ENCODE results near the gene GIT1. TPM values are rescaled to one million over a fixed set of nuclear protein-coding genes. Genes with fewer than 3 reads are reported as not detected.

The GIT1 gene
- total RNA-seq, 1 donor from 2014 or later: 81.0 TPM

DNA sequence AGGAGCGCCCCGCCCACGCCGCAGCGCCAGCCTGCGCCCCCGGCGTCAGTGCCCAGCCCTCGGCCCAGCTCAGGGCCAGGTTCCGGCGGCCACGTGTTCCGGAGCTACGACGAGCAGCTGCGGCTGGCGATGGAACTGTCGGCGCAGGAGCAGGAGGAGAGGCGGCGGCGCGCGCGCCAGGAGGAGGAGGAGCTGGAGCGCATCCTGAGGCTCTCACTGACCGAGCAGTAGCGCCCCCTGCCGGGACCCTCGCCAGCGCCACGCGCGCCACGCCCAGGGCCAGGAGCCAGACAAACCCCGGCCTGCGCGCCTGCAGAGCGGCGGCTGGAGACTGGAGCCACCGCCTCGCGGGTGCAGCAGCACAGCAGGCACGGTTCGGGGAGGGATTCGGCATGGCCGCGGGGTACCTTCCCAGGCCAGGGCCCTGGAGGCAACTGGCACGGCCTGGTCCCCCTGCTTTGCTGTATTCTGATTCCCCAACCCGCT lies 23.9 kb upstream of the GIT1 start:
- no peak overlapping the region for H3K27ac Mint-ChIP-seq
- peaks cover 8% of the 10 kb centered on the region for H3K27me3 Mint-ChIP-seq (ENCODE audit: insufficient read depth)
- peak overlapping the region; percentile 40 for H3K4me3 Mint-ChIP-seq
- H3K9me3 Mint-ChIP-seq: no peaks in the 10 kb centered on the region
- peaks cover 35% of the 10 kb centered on the region for H3K4me1 Mint-ChIP-seq (ENCODE audit: low read depth)
- intact Hi-C loops (cut with micrococcal nuclease): loop anchor here (1.0 to 10.0 kb wide), 3 partner anchors 33 to 501 kb away; partner anchors contain the start of genes NSRP1 and TAOK1
- H3K36me3 Mint-ChIP-seq (ENCODE audit: low read depth): no peaks in the 10 kb centered on the region
- DNase-seq (ENCODE audit: low spot score): peak; percentile 91

DNA sequence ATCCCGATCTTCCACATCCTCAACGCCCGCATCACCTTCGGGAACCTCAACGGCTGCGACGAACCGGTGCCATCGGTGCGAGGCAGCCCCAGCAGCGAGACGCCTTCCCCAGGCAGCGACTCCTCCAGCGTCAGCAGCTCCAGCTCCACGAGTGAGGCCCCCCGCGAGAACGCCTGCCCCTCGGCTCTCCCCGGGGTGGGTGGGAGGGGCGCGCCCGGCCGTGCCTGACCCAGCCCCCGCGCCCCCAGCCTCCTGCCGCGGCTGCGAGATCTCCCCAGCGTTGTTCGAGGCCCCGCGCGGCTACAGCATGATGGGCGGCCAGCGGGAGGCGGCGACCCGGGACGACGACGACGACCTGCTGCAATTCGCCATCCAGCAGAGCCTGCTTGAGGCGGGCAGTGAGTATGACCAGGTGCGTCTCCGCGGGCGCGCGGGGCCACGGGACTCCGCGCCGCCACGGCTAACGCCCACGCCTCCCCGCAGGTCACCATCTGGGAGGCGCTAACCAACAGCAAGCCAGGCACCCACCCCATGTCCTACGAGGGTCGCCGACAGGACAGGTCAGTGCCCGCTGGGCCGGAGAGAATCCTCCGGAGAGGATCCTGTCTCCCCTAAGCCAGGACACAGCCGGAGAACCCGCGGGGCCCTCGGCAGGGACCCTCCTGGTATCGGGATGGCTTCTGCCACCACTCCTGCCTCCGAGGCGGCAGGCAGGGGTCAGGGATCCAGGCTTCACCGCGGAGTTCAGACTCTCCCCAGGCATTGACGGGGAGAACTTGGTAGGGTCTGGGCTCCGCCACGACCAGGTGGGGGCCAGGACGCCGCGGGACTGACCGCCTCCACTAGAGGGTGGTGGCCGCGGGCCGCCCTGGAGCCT lies 23.2 kb upstream of the GIT1 start:
- Mint-ChIP-seq H3K4me3 (no peak overlapping the region), H3K4me1 (ENCODE audit: low read depth) (peaks cover 35% of the 10 kb centered on the region), H3K36me3 (ENCODE audit: low read depth) (no peaks in the 10 kb centered on the region), H3K9me3 (no peaks in the 10 kb centered on the region), H3K27ac (no peak overlapping the region), H3K27me3 (ENCODE audit: insufficient read depth) (peaks cover 8% of the 10 kb centered on the region)
- DNase-seq (ENCODE audit: low spot score): no peak
- intact Hi-C loops (cut with micrococcal nuclease): loop anchor here (1.0 to 10.0 kb wide), 3 partner anchors 32 to 502 kb away; partner anchors contain the start of genes NSRP1 and TAOK1

DNA sequence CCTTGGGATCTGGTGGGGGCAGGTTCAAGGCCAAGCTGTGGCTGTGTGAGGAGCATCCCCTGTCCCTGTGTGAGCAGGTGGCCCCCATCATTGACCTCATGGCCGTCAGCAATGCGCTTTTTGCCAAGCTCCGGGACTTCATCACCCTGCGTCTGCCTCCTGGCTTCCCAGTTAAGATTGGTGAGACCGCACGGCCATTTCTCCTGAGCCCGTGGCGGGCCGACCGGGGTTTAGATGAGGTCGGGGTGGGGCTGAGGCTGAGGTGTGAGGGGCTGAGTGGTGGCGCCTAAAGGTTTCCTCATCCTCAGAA lies 22.6 kb upstream of the GIT1 start:
- intact Hi-C loops (cut with micrococcal nuclease): loop anchor here (10.0 kb wide), 1 partner anchor 503 kb away; the partner anchor contains the start of gene NSRP1
- H3K27me3 Mint-ChIP-seq (ENCODE audit: insufficient read depth): peaks cover 8% of the 10 kb centered on the region
- no peak overlapping the region for H3K4me3 Mint-ChIP-seq
- DNase-seq (ENCODE audit: low spot score): no peak
- H3K9me3 Mint-ChIP-seq: no peaks in the 10 kb centered on the region
- peaks cover 31% of the 10 kb centered on the region for H3K4me1 Mint-ChIP-seq (ENCODE audit: low read depth)
- no peak overlapping the region for H3K27ac Mint-ChIP-seq
- H3K36me3 Mint-ChIP-seq (ENCODE audit: low read depth): no peaks in the 10 kb centered on the region

DNA sequence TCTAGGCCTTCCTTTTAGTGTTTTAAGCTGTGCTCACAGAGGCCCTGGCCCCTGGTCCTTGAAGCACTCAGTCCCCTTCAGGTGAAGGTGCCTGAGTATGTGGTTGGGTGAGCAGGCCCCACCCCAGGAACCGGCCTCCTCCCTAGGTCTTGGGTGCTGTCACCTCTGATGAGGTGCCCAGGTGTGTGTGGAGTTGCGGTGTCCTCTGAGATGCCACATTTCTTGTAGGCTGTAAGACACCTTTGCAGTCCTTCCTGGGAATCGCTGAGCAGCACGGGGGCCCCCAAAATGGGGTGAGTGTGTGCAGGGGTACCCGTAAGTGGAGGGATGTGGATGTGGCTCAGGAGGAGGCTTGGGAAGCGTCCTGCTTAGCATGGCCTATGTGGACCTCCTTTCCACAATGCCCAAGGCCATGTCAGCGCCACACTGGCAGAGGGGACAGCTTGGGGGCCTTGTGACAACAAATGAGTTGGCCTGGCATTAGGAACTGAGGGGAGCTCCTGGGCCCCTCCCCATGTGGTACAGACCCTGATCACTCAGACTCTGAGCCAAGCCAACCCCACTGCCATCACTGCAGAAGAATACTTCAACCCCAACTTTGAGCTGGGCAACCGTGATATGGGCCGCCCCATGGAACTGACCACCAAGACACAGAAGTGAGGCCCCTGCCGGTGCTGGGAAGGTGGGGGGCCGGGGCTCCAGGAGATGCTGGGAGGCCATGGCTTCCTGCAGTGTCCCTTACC lies 22.1 kb upstream of the GIT1 start:
- peaks cover 2% of the 10 kb centered on the region for H3K27me3 Mint-ChIP-seq (ENCODE audit: insufficient read depth)
- no peaks in the 10 kb centered on the region for H3K9me3 Mint-ChIP-seq
- intact Hi-C loops (cut with micrococcal nuclease): loop anchor here (10.0 kb wide), 1 partner anchor 503 kb away; the partner anchor contains the start of gene NSRP1

DNA sequence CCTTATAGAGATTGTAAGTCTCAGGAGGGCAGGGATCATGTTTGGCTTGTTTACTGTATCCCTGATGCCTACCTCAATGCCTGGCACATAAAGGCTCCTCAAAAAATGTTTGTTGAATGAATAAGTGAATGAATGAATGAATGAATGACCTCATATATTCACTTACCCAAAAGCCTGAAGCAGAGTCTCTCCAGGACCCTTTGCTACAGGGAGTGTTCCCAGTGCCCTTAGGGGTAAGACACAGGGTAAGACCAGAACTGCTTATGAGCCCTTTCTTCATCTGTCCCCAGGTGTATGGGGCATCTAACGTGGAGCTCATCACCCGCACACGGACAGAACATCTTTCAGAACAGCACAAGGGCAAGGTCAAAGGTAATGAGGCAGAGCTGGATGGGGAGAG lies 20.9 kb upstream of the GIT1 start:
- Mint-ChIP-seq H3K4me1 (ENCODE audit: low read depth) (peaks cover 15% of the 10 kb centered on the region), H3K27me3 (ENCODE audit: insufficient read depth) (no peaks in the 10 kb centered on the region), H3K36me3 (ENCODE audit: low read depth) (no peaks in the 10 kb centered on the region), H3K4me3 (no peak overlapping the region), H3K9me3 (no peaks in the 10 kb centered on the region), H3K27ac (no peak overlapping the region)
- DNase-seq (ENCODE audit: low spot score): no peak
- intact Hi-C loops (cut with micrococcal nuclease): loop anchor here (10.0 kb wide), 1 partner anchor 504 kb away; the partner anchor contains the start of gene NSRP1

More for the DNA sequence above, 22.1 kb upstream of the GIT1 start:
- H3K36me3 Mint-ChIP-seq (ENCODE audit: low read depth): no peaks in the 10 kb centered on the region
- no peak overlapping the region for H3K4me3 Mint-ChIP-seq
- H3K4me1 Mint-ChIP-seq (ENCODE audit: low read depth): peaks cover 26% of the 10 kb centered on the region
- DNase-seq (ENCODE audit: low spot score): no peak
- H3K27ac Mint-ChIP-seq: no peak overlapping the region

DNA sequence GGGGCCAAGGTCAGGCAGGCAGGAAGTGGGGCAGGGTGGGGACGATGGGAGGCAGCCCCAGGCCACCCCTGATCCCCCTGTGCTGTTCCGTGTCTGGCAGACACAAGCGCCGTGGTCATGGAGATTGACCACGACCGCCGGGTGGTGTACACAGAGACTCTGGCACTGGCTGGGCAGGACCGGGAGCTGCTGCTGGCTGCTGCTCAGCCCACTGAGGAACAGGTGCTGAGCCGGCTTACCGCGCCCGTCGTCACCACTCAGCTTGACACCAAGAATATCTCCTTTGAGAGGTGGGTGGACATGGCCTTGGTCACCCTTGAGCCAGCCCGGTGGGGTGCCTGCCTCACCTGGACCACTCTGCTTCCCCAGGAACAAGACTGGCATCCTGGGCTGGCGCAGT lies 19.5 kb upstream of the GIT1 start:
- DNase-seq (ENCODE audit: low spot score): no peak
- no peaks in the 10 kb centered on the region for H3K36me3 Mint-ChIP-seq (ENCODE audit: low read depth)
- H3K27ac Mint-ChIP-seq: no peak overlapping the region
- H3K27me3 Mint-ChIP-seq (ENCODE audit: insufficient read depth): no peaks in the 10 kb centered on the region
- H3K4me3 Mint-ChIP-seq: no peak overlapping the region
- H3K4me1 Mint-ChIP-seq (ENCODE audit: low read depth): peaks cover under 1% of the 10 kb centered on the region
- no peaks in the 10 kb centered on the region for H3K9me3 Mint-ChIP-seq
- intact Hi-C loops (cut with micrococcal nuclease): no loop called here

DNA sequence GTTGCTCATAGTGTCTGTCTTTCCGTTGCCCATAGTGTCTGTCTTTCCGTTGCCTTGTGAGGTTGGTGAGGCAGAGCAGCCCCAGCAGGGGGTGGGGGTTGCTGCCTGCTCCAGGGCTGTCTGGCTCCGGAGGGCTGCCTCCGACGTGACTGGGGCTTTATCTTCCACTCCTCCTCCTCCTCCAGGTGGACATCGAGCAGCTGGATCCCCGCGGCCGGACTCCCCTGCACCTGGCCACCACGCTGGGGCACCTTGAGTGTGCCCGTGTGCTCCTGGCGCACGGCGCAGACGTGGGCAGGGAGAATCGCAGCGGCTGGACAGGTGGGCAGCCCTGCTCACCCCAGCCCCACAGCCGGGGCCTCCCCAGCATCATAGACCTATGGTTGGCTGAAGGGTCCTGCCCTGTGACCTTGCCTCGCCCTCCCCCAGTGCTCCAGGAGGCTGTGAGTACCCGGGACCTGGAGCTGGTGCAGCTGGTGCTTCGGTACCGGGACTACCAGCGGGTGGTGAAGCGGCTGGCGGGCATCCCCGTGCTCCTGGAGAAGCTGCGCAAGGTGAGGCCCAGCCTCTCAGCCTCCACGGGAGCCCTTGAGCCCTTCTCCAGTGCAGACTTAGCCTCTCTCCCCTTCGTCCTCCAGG lies 18.2 kb upstream of the GIT1 start:
- no peak overlapping the region for H3K27ac Mint-ChIP-seq
- no peaks in the 10 kb centered on the region for H3K4me1 Mint-ChIP-seq (ENCODE audit: low read depth)
- no peak overlapping the region for H3K4me3 Mint-ChIP-seq
- H3K36me3 Mint-ChIP-seq (ENCODE audit: low read depth): no peaks in the 10 kb centered on the region
- no peak for DNase-seq (ENCODE audit: low spot score)
- H3K27me3 Mint-ChIP-seq (ENCODE audit: insufficient read depth): no peaks in the 10 kb centered on the region
- H3K9me3 Mint-ChIP-seq: no peaks in the 10 kb centered on the region
- intact Hi-C loops (cut with micrococcal nuclease): no loop called here

DNA sequence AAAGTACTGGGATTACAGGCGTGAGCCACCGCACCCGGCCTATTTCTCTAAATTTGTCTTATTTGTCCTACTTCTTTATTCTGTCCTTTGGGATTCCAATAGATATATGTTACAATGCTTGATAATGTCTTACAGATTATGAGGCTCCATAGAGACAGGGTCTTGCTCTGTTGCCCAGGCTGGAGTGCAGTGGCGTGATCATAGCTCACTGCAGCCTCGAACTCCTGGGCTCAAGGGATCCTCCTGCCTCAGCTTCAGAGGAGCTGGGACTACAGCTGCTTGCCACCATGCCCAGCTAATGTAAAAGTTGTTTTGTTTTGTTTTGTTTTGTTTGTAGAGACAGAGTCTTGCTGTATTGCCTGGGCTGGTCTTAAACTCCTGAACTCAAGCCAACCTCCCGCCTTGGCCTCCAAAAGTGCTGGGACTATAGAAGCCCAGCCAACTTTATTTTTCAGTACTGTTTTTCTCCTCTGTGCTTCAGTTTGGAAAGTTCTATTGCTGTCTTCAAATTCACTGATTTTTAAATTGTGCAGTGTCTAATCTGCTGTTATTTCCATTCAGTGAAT lies 13.7 kb upstream of the GIT1 start:
- H3K4me1 Mint-ChIP-seq (ENCODE audit: low read depth): no peaks in the 10 kb centered on the region
- no peak overlapping the region for H3K4me3 Mint-ChIP-seq
- no peak overlapping the region for H3K27ac Mint-ChIP-seq
- DNase-seq (ENCODE audit: low spot score): no peak
- H3K9me3 Mint-ChIP-seq: no peaks in the 10 kb centered on the region
- H3K36me3 Mint-ChIP-seq (ENCODE audit: low read depth): no peaks in the 10 kb centered on the region
- intact Hi-C loops (cut with micrococcal nuclease): no loop called here
- H3K27me3 Mint-ChIP-seq (ENCODE audit: insufficient read depth): no peaks in the 10 kb centered on the region

DNA sequence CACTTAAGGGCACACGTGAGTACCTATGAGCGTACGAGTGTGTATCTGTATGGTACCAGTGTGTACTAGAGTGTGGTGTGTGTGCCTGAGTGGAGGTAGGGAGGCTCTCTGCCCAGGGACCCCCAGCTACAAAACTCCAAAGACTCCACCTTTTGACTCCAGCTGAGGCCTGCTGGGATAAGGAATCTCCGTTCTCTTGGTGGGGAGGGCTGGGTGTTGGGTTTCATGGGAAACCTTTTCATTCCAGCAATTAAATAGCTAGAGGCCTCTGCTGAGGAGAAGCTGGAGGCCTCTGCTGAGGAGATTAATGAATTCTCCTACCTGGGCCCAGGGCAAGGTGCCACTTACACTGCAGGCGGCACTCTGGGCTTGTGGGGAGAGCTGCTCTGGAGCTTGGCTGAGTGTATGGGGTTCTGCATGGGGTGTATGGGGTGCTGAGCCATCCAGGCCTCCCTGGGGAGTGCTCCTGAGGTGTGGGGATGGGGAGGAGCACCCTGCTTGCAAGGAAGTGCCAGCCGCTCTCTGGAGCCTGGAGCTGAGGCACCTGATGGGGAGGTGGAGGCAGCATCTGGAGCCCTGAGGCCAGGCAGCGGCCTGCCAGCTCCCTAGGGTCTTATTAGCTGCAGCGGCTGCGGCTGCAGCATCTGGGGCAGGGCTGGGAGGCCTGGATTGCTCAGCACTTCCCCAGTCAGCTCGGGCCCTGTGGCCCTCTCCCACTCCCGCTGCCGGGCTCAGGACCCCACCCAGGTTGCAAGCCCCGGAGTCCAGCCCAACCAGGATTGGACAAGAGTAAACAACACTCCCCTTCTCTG lies 8.1 kb upstream of the GIT1 start:
- Mint-ChIP-seq H3K9me3 (no peaks in the 10 kb centered on the region), H3K36me3 (ENCODE audit: low read depth) (no peaks in the 10 kb centered on the region), H3K27me3 (ENCODE audit: insufficient read depth) (no peaks in the 10 kb centered on the region), H3K4me3 (no peak overlapping the region), H3K4me1 (ENCODE audit: low read depth) (peaks cover 5% of the 10 kb centered on the region), H3K27ac (no peak overlapping the region)
- no peak for DNase-seq (ENCODE audit: low spot score)
- intact Hi-C loops (cut with micrococcal nuclease): no loop called here

DNA sequence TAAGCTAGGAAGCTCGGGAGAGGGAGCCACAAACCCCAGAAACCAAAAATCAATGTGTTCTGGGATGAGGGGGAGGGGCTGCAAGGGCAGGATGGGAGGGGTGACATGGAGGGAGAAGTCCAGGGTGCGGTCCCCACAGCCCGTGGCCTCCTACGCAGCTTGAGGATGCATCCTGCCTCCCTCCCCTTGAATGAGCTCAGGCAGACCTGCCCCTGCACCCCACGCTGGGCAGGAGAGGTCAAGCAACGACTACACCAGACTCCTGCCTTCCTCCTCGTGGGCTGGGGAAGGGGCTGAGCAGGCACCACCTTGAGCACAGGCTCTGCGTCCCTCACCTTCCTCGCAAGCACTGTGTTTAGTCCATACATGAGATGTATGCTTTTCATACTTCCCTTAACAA lies 7.4 kb upstream of the GIT1 start:
- H3K27ac Mint-ChIP-seq: no peak overlapping the region
- no peaks in the 10 kb centered on the region for H3K27me3 Mint-ChIP-seq (ENCODE audit: insufficient read depth)

DNA sequence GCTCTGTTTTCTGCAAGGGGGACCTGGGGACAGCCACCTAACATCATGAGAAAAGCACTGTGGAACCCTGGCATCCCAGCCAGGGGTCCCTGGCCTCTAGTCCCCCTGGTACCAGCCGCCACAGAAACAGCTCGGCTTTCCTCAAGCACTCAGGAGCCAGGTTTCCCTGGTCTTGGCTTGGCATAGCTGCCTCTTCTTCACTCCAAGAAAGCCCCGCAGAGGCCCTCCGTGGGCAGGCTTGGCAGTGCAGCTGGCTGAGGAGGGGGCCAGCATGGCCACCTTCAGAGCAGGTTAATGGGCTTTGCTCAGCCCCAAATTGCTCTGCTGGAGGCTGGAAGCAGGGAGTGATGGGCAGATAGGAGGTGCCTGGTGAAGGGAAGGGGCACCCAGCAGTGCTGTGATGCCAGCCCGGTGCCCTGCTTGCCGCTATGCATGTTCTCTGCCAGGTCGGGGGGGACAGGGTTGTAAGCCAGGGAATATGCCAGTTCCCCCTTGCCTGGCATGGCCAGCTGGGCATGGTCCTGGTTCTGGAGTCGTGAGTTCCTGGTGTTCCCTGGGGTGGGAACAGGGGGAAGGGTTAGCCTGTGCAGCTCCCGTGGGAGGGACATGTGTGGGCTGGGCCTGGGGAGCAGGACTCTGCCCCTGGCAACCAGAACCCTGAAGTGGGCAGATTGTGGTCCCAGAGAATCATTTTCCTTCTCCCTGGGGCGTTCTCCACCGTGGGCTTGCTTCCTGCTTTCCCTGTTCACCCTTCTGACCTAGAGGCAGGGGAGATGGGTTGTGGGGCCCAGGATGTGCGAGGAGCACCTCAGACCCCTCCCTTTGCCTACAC lies 6.7 kb upstream of the GIT1 start:
- Mint-ChIP-seq H3K27me3 (ENCODE audit: insufficient read depth) (no peaks in the 10 kb centered on the region), H3K9me3 (no peaks in the 10 kb centered on the region), H3K4me1 (ENCODE audit: low read depth) (peaks cover 17% of the 10 kb centered on the region), H3K4me3 (no peak overlapping the region), H3K27ac (no peak overlapping the region), H3K36me3 (ENCODE audit: low read depth) (no peaks in the 10 kb centered on the region)
- no peak for DNase-seq (ENCODE audit: low spot score)
- intact Hi-C loops (cut with micrococcal nuclease): no loop called here

More for the DNA sequence above, 7.4 kb upstream of the GIT1 start:
- Mint-ChIP-seq H3K4me3 (no peak overlapping the region), H3K36me3 (ENCODE audit: low read depth) (no peaks in the 10 kb centered on the region), H3K9me3 (no peaks in the 10 kb centered on the region), H3K4me1 (ENCODE audit: low read depth) (peaks cover 12% of the 10 kb centered on the region)
- no peak for DNase-seq (ENCODE audit: low spot score)
- intact Hi-C loops (cut with micrococcal nuclease): no loop called here

Measured in activated T-helper 1 cell treated with anti-CD3 and anti-CD28 coated beads, Interleukin-12 subunit alpha, Interleukin-12 subunit beta, Interleukin-2, Interleukin-4 antibody, amounts not matched to agents 30 ng/mL and 10 ng/mL and 1 ng/mL, durations not matched to agents 14 hours and 24 hours and 36 hours (primary cell).